NCI-H345 (cell line): ENCODE results near the gene SNCA.

ENCODE experiments used
- DNase-seq: peaks from one replicate; lab custom pipeline; 2025; lab: John Stamatoyannopoulos, UW

SNCA gene

GRCh38 chr4:89836897-89837384 is at the start of gene SNCA:
Gene SNCA (minus strand): TSS chr4:89837161. CDS start chr4:89835667, 1,494 bp downstream.
- DNase-seq, result peak; percentile 82

DNA sequence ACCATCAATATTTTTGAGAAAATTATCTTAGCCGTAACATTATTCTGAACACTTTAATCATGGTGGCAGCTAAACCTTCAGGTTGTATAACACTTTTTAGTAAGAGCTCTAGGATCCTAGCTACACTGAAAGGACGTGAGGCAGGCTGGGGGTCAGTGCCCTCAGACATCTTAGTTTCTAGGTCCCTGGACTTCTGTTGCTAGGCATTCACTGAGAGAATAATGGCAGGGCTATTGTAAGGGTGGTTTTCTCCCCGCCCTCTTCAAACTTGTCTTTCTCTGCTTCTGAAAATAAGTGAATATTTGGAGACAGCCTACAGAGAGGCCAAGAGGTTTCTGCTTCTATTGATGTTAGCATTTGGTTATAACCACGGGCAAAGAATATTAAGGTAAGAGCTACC is 42.3 kb upstream of the SNCA start:
- DNase-seq, result no peak

DNA sequence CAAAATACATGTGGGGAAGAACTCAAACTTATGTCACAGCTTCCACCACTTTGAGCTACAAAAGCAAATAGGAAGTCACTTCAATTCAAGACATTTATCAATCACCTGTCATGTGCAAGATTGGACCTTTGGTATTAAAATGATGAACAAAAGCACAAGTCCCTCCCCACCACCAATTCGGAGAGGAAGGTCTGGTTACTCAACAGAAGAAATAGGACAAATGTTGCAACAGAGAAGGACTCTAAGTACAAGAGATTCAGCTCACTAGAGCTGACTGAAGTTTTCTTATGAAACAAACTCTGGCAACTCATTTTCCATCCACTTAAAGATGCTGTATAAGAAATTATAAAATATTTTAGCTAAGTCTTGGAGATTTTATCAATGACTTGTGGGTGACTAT is 41.6 kb upstream of the SNCA start:
- no peak for DNase-seq

GRCh38 chr4:89876548-89876947 is 39.6 kb upstream of the SNCA start:
- no peak for DNase-seq

GRCh38 chr4:89871211-89871610 is 34.2 kb upstream of the SNCA start:
- DNase-seq, result no peak

- DNase-seq, result no peak
Observed at GRCh38 chr4:89868999-89869589, 32.1 kb upstream of the SNCA start.

GRCh38 chr4:89868276-89868675 is 31.3 kb upstream of the SNCA start:
- DNase-seq, result no peak

- no peak for DNase-seq
Observed at GRCh38 chr4:89863533-89863932, 26.6 kb upstream of the SNCA start.

- DNase-seq, result no peak
Observed at GRCh38 chr4:89860971-89861370, 24.0 kb upstream of the SNCA start.

GRCh38 chr4:89855236-89855635 is 18.3 kb upstream of the SNCA start:
- no peak for DNase-seq

GRCh38 chr4:89847571-89848325 is 10.8 kb upstream of the SNCA start:
- no peak for DNase-seq

- no peak for DNase-seq
Observed at GRCh38 chr4:89839558-89839957, 2.6 kb upstream of the SNCA start.

DNA sequence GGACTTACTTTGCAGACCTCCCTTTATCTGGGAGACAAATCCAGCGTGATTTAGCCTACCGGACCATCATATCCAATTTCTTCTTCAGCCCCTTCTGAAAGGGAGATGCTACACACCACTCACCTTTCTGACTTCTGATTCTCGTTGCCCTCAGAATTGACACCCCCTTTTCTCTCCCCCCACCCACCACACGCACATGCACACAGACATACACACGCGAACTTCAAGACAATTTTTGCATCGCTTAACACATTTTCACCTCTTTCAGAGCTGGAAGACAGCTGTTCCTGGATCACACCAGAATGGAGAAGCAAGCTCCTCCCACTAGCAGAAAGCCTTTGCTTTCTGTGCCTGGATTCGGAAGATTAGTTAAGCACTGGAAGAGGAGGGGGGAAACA is 1.0 kb upstream of the SNCA start:
- DNase-seq, result peak; percentile 28

DNA sequence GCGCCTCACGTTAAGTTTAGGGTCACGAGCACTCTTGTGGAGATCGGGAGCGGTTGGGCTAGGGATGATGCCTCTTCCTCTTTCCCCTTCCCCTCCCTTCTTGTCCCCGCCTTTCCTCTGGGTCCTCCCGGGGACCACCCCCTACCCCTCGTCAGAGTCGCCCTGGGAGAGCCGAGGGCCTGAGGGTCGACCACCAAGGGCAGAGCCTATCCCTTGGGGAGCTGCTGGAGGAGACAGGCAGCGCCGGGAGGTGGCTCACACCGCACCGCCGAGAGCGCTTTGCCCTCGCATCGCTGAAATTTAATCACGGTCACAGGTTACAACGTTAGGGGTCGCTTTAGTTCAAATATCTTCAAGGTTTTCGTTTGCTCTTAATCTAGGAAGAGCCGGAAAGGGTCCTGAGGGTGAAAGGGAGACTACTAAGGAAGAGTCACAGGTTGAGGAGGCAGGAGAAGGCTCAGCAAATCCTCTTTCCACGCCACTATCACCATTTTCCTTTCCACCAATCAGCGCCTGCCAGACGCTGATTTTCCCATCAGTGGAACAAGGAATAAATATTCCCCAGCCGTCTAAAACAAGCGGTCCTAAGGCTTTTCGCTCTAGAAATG is 528 bp upstream of the SNCA start:
- DNase-seq, result peak; percentile 64

DNA sequence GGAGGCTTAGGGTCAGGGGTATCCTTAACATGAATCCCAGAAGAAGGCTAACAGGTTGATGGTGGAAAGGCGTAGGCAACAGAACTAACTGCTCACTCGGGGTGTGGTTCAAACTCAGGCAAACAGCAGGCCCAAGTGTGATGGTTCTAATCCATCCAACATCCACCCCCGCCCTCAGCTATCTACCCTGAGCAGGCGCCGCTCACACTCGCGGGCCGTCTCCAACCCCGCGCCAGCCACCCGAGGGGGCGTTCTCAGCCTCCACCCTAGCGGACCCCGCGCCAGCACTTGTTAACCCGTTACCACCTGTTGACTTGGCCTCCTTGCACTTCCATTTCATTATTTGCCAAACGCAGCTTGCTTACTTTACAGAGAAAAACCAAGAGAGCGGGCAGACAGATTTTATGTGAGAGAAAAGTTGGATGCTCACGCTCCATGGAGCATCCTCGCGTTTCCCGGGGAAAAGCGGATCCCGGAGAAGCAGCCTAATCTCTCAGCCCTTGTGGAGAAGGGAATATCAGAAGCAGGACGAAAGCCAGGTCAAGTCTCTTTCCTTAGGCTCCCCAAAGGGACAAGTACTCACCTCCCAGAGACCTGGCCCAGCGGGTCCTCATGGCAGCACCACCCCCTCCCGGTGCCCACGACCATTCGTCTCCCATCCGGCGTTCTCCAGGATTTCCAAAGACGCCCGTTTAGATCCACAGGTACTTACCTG is 773 bp downstream of the SNCA start:
- peak; percentile 24 for DNase-seq

DNA sequence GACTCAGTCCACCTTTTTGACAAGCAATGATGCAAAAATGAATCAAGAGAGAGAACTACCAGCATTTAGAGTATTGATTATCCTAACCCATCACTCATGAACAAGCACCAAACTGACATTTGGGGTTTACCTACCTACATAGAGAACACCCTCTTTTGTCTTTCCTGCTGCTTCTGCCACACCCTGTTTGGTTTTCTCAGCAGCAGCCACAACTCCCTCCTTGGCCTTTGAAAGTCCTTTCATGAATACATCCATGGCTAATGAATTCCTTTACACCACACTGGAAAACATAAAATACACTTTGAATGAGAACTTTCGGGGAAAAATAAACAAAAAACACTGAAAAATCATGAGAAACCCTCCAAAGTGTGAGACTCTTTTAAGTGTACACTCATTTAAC is 1.5 kb downstream of the SNCA start:
- no peak for DNase-seq

DNA sequence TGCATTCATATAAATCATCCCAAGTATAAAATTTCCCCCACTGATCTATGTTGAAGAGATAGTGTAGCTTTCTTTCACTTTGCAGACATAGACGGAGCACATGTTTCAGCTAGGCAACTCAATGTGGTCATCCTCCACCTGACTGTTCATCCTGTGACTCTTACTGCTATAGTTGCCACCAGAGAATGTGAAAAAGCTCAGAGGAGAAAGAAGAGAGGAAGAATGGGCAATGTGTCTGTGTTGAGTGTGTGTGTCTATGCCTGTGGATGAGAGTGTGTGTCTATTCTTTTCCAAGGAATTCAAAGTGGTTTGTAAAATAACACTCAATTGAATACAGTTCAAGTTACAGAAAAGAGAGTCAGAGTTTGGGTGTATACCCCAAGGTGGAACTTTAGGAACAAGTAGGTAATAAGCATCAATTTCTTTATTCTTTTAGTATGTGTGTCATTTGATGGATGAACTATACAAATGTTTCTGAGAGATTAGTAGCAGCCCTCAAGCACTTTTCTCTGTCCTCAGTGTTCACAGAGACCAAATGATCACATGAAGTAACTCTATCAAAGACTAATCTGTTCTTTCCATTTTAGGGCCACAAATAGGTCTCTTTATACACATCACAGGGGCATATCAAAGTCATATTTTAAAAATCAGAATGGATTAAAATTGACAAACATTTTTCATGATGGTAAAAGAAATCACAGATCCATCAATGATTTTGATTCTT is 2.3 kb downstream of the SNCA start:
- no peak for DNase-seq

DNA sequence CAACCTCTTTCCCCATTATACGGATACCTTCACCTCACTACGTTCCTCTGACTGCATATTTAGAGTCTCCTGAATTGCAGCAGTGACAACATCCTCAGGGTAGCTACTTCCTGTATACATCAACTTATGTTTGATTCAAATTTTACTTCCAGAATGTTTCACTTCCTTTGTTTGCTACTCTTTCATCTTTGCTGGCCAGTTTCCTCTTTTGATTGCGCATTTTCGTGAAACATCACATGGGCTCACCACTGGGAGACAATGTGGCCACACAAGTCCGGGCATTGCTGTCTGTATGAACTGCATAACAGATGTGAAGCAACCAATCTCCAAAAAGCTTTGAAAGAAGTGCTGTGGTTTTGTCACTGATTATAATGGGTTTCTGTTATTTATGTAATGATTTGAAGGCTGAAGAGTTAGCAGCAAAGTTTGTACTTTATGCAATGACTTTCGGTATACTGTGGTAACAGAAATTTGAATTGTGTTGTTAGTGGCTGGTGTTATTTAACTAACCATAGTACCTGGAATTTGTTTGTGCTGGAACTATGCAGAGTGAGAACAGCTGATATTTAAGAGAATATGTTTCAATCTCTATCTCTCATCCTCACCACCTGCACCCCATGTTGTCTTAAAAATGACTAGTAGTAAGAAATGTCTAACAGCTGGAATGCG is 7.4 kb downstream of the SNCA start:
- DNase-seq, result no peak

DNA sequence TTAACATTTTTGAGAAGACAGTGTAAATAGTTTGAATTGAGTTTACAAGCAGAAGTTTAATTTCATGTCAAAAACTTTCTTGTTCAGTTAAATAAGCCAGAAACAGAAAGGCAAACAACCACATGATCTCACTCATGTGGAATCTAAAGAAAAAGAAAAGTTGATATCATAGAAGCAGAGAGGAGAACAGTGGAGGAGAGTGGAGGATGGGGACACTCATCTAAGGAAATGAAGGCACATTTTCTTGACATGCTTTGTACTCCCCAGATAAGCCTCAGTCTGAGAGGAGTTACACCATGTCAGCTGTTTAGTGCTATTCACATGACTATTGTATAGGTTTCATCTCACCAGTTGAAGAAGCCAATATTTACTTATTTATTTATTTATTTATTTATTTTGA is 13.5 kb downstream of the SNCA start:
- no peak for DNase-seq

GRCh38 chr4:89821612-89822011 is 15.3 kb downstream of the SNCA start:
- DNase-seq, result no peak

- DNase-seq, result no peak
Observed at GRCh38 chr4:89820010-89820409, 17.0 kb downstream of the SNCA start.
